ENCODE measurements around the gene ISG15. TPM values are rescaled to one million over a fixed set of nuclear protein-coding genes. Genes with fewer than 3 reads are reported as not detected.

ISG15 gene
- total and polyA plus RNA-seq, 2 of the 13 experiments (the other 11 are each of a cell fraction or from before 2014, with no cell fraction given) = 42.1 to 54.9 TPM

GRCh38 chr1:1049318-1050165, 36.2 kb downstream of the ISG15 start:
- no peak for ATAC-seq
- Histone ChIP-seq H3K4me1 (ENCODE audit: insufficient read depth, low read length) (no peaks in the 10 kb centered on the region), H3K27me3 (ENCODE audit: control insufficient read depth in 1 of 2, insufficient read depth in 2 of 2, low read length in 2 of 2) (no peaks in the 10 kb centered on the region), H3K9ac (ENCODE audit: insufficient read depth, low read depth, low read length) (no peak overlapping the region), H3K4me3 (replicated peaks in 1 of 3; ENCODE audit: insufficient read depth in 1 of 3, low read depth in 2 of 3, low read length in 3 of 3) (no peak overlapping the region), H3K4me2 (ENCODE audit: low read depth, low read length) (no peak overlapping the region), H3K27ac (ENCODE audit: extremely low read length, insufficient read depth, low read length) (no peak overlapping the region), H4K20me1 (ENCODE audit: insufficient read depth, low read length) (no peaks in the 10 kb centered on the region), H3K79me2 (ENCODE audit: insufficient read depth, low read length) (no peaks in the 10 kb centered on the region), H2AFZ (ENCODE audit: low read length) (no peak overlapping the region), H3K9me3 (ENCODE audit: low read length) (no peaks in the 10 kb centered on the region), H3K36me3 (replicated peaks in 1 of 2; ENCODE audit: control insufficient read depth in 1 of 2, insufficient read depth in 2 of 2, low read length in 2 of 2) (peaks cover 54 to 67% of the 10 kb centered on the region in 2 experiments; a peak in 4 of 5 replicates)
- in situ Hi-C loops (cut with HindIII; ENCODE audit: extremely low pct_ligation_motif_present, low pct_unique_long_range_greater_than_20kb) (no loop called here), intact Hi-C loops (cut with micrococcal nuclease; ENCODE audit: unreplicated experiment) (no loop called here)
- FAIRE-seq = no peak
- ChIA-PET POLR2A (no interaction called here), CTCF (ENCODE audit: low intra/inter-chr PET ratio, low total read pairs) (no interaction called here)
- WGBS (ENCODE audit: low lambda C conversion rate) = 96% methylated on average over 7 of the region's 57 CpGs
- no peak for DNase-seq (ENCODE audit: low spot score)
- no TSS peak for BruUV-seq (replicated peaks)
- TF ChIP-seq HIVEP1 (CRISPR knock-in tag; IDR thresholded peaks at IDR 0.05) (no peak), AGO2 (optimal IDR thresholded peaks at IDR 0.05; ENCODE audit: low read depth, low read length) (peak; percentile 56), RBFOX2 (IDR thresholded peaks at IDR 0.05; ENCODE audit: low read depth, low read length) (0 out of 2 replicates have a peak, but pooled peaks have one; percentile 54), SIN3A (IDR thresholded peaks at IDR 0.05; ENCODE audit: borderline replicate concordance, low read depth, low read length) (no peak)

- no peak for FAIRE-seq
- Histone ChIP-seq H3K4me1 (ENCODE audit: insufficient read depth, low read length) (no peaks in the 10 kb centered on the region), H3K27me3 (ENCODE audit: control insufficient read depth in 1 of 2, insufficient read depth in 2 of 2, low read length in 2 of 2) (no peaks in the 10 kb centered on the region), H3K27ac (ENCODE audit: extremely low read length, insufficient read depth, low read length) (no peak overlapping the region), H3K9ac (ENCODE audit: insufficient read depth, low read depth, low read length) (no peak overlapping the region), H3K4me2 (ENCODE audit: low read depth, low read length) (no peak overlapping the region), H2AFZ (ENCODE audit: low read length) (no peak overlapping the region), H3K36me3 (replicated peaks in 1 of 2; ENCODE audit: control insufficient read depth in 1 of 2, insufficient read depth in 2 of 2, low read length in 2 of 2) (peaks cover 51 to 58% of the 10 kb centered on the region in 2 experiments; a peak in 4 of 5 replicates), H4K20me1 (ENCODE audit: insufficient read depth, low read length) (no peaks in the 10 kb centered on the region), H3K4me3 (replicated peaks in 1 of 3; ENCODE audit: insufficient read depth in 1 of 3, low read depth in 2 of 3, low read length in 3 of 3) (no peak overlapping the region), H3K9me3 (ENCODE audit: low read length) (no peaks in the 10 kb centered on the region), H3K79me2 (ENCODE audit: insufficient read depth, low read length) (no peaks in the 10 kb centered on the region)
- in situ Hi-C loops (cut with HindIII; ENCODE audit: extremely low pct_ligation_motif_present, low pct_unique_long_range_greater_than_20kb) = no loop called here
- no peak for DNase-seq (ENCODE audit: low spot score)
- no peak for ATAC-seq
- BruUV-seq (replicated peaks) = no TSS peak
- ChIA-PET POLR2A (no interaction called here), CTCF (ENCODE audit: low intra/inter-chr PET ratio, low total read pairs) (no interaction called here)
- no peak for TF ChIP-seq ZNF562 (CRISPR knock-in tag; IDR thresholded peaks at IDR 0.05; ENCODE audit: borderline replicate concordance)
- peak; percentile 55 for TF ChIP-seq AGO2 (optimal IDR thresholded peaks at IDR 0.05; ENCODE audit: low read depth, low read length)
- 97% methylated on average over 17 of the region's 32 CpGs for WGBS (ENCODE audit: low lambda C conversion rate)
- intact Hi-C loops (cut with micrococcal nuclease; ENCODE audit: unreplicated experiment) = no loop called here
These were observed 37.3 kb downstream of the ISG15 start for GRCh38 chr1:1050577-1051052.

Data from HepG2 (cell line).